ENCODE results near the gene CCR5AS.

CCR5AS gene

DNA sequence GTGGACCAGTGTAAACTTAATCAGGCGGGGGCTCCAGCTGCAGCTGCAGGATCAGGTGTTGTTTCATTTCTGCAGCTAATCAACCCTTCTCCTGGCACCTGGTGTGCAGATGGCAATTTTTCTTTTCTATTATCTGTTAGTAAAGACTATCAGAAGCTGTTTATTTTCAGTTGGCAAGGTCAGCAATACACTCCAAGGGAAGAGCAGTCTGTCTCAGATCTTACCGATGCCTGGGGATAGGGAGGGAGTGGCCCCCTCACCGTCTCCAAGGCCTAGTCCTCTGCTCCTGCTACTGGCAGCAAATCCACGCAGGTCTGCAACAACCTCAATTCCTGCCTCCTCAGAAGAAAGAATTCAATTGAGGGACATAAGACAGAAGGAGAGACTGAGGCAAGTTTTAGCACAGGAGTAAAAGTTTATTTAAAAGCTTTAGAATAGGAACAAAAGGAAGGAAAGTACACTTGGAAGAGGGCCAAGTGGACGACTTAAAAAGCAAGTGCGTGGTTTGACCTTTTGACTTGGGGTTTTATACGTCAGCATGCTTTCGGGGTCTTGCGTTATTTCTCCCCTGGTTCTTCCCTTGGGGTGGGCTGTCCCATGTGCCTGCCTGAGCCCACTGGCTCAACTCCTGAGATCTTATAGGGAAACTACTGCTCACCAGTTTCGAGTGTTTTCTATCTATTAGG is 9.4 kb upstream of the CCR5AS start:
- H3K27ac Mint-ChIP-seq, result peak overlapping the region; percentile 1
- H3K4me3 Mint-ChIP-seq, result no peak overlapping the region
- no peak for DNase-seq (ENCODE audit: extremely low spot score, unreplicated experiment)
- H3K27me3 Mint-ChIP-seq, result no peaks in the 10 kb centered on the region
- TF ChIP-seq, protein P1, sequence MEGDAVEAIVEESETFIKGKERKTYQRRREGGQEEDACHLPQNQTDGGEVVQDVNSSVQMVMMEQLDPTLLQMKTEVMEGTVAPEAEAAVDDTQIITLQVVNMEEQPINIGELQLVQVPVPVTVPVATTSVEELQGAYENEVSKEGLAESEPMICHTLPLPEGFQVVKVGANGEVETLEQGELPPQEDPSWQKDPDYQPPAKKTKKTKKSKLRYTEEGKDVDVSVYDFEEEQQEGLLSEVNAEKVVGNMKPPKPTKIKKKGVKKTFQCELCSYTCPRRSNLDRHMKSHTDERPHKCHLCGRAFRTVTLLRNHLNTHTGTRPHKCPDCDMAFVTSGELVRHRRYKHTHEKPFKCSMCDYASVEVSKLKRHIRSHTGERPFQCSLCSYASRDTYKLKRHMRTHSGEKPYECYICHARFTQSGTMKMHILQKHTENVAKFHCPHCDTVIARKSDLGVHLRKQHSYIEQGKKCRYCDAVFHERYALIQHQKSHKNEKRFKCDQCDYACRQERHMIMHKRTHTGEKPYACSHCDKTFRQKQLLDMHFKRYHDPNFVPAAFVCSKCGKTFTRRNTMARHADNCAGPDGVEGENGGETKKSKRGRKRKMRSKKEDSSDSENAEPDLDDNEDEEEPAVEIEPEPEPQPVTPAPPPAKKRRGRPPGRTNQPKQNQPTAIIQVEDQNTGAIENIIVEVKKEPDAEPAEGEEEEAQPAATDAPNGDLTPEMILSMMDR (conservative IDR thresholded peaks at IDR 0.05), result no peak
- no peaks in the 10 kb centered on the region for H3K36me3 Mint-ChIP-seq
- H3K4me1 Mint-ChIP-seq (ENCODE audit: unreplicated experiment), result peaks cover 9% of the 10 kb centered on the region
- H3K9me3 Mint-ChIP-seq, result no peaks in the 10 kb centered on the region

DNA sequence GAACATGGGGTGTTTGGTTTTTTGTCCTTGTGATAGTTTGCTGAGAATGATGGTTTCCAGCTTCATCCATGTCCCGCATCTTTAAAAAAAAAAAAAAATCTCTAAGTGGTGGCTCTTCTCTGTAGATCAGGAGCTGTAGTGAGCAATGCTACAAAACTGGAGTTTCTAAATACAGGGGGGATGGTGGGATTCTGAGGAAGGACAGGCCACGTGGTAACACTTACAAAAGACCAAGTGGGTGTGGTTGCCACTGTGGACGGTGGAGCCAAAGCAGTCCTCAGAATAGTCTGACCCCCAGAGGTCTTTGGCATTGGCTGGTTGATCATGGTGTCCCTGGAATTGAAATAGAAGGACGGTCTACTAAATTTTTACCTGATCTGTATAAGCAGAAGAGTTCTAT is 7.9 kb upstream of the CCR5AS start:
- Mint-ChIP-seq H3K4me1 (ENCODE audit: unreplicated experiment) (peaks cover 9% of the 10 kb centered on the region), H3K27me3 (no peaks in the 10 kb centered on the region), H3K9me3 (no peaks in the 10 kb centered on the region), H3K36me3 (no peaks in the 10 kb centered on the region), H3K27ac (no peak overlapping the region), H3K4me3 (no peak overlapping the region)
- TF ChIP-seq, protein P1 (conservative IDR thresholded peaks at IDR 0.05), result no peak
- no peak for DNase-seq (ENCODE audit: extremely low spot score, unreplicated experiment)

DNA sequence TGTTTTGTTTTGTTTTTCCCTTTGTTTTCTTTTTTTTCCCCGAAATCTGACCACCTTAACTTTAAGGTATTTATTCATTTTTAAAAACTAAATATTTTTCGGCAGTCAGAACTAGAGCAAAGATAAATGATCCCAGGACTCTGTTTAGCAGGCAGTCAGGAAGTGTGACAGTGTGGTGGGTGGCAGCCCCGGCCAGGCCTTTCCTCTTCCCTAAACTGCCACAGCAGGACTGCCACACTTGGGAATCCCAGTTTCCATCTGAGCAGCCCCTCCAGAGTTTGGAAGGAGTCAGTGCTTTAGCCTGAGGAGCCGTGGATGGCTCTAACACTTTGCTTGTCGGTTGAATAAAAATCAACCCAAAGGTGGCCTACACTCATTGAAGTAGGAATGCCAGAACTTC is 7.1 kb upstream of the CCR5AS start:
- no peak for DNase-seq (ENCODE audit: extremely low spot score, unreplicated experiment)
- H3K4me3 Mint-ChIP-seq, result no peak overlapping the region
- no peak overlapping the region for H3K27ac Mint-ChIP-seq
- H3K36me3 Mint-ChIP-seq, result no peaks in the 10 kb centered on the region
- H3K4me1 Mint-ChIP-seq (ENCODE audit: unreplicated experiment), result peaks cover 9% of the 10 kb centered on the region
- no peaks in the 10 kb centered on the region for H3K27me3 Mint-ChIP-seq
- TF ChIP-seq, protein P1 (conservative IDR thresholded peaks at IDR 0.05), result no peak
- H3K9me3 Mint-ChIP-seq, result no peaks in the 10 kb centered on the region

DNA sequence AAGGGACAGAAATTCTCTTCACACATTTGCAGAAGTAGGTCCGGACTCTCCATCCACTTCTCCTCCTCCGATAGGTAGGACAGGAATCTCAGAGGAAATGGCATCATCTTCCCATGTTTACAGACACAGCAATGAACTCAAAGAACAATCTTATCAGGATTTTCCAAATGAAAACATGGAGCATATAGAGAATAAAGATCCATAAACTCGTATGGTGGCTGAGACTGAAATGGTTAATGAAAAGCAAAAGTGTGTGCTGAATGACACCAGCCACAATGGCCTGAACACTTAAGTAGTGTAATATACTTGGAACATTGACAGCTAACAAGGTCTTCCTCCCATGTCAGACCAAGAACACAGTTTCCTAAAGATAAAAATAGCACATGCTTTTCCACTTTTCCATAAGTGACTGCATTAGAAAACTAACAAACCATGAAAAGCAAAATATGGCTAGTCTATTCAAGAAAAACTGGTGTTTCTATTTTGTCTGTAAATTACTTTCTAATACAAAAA is 6.0 kb upstream of the CCR5AS start:
- Mint-ChIP-seq H3K9me3 (no peaks in the 10 kb centered on the region), H3K4me3 (no peak overlapping the region), H3K4me1 (ENCODE audit: unreplicated experiment) (peaks cover 9% of the 10 kb centered on the region), H3K36me3 (no peaks in the 10 kb centered on the region), H3K27ac (no peak overlapping the region), H3K27me3 (no peaks in the 10 kb centered on the region)
- DNase-seq (ENCODE audit: extremely low spot score, unreplicated experiment), result no peak
- TF ChIP-seq, protein P1 (conservative IDR thresholded peaks at IDR 0.05), result no peak

DNA sequence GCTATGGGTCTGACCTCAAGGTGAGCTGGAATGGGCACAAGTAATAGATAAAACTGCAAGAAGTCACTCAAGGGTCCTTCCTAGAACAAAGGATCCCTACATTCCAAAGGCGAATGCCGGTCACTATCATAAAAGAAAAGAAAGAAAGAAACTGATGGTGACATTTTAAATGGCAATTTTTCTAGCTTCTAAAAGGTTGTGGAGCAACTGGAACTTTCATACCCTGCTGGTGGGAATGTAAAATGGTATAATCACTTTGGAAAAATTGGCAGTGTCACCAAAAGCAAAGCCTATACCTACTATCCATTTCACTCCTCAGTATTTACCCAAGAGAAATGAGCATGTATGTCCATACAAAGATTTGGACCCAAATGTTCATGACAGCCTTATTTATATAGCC is 4.4 kb upstream of the CCR5AS start:
- Mint-ChIP-seq H3K4me3 (no peak overlapping the region), H3K9me3 (no peaks in the 10 kb centered on the region), H3K36me3 (no peaks in the 10 kb centered on the region), H3K27me3 (peaks cover 4% of the 10 kb centered on the region), H3K27ac (no peak overlapping the region), H3K4me1 (ENCODE audit: unreplicated experiment) (peaks cover 7% of the 10 kb centered on the region)
- DNase-seq (ENCODE audit: extremely low spot score, unreplicated experiment), result no peak
- TF ChIP-seq, protein P1 (conservative IDR thresholded peaks at IDR 0.05), result peak; percentile 43
